Measurements from ENCODE around the gene MYO5A.
A peak's percentile ranks its signal among the peaks of the same experiment; 100 is the strongest.

Gene MYO5A

GRCh38 chr15:52277575-52277974, 251.1 kb downstream of the MYO5A start:
- TF ChIP-seq CTCF (IDR thresholded peaks at IDR 0.05; ENCODE audit: borderline replicate concordance, control extremely low read depth, extremely low read depth, insufficient read depth, missing control alignments) = no peak
- no peak for DNase-seq (ENCODE audit: low spot score)
- in situ Hi-C loops (cut with MboI; ENCODE audit: low sequenced_read_pairs, unreplicated experiment) = no loop called here

- TF ChIP-seq CTCF (IDR thresholded peaks at IDR 0.05; ENCODE audit: borderline replicate concordance, control extremely low read depth, extremely low read depth, insufficient read depth, missing control alignments) = no peak
- DNase-seq (ENCODE audit: low spot score) = no peak
- in situ Hi-C loops (cut with MboI; ENCODE audit: low sequenced_read_pairs, unreplicated experiment) = no loop called here
Measured at GRCh38 chr15:52276256-52276770, 252.4 kb downstream of the MYO5A start.

- no peak for DNase-seq (ENCODE audit: low spot score)
- no peak for TF ChIP-seq CTCF (IDR thresholded peaks at IDR 0.05; ENCODE audit: borderline replicate concordance, control extremely low read depth, extremely low read depth, insufficient read depth, missing control alignments)
- in situ Hi-C loops (cut with MboI; ENCODE audit: low sequenced_read_pairs, unreplicated experiment) = no loop called here
Measured at GRCh38 chr15:52263563-52264282, 265.0 kb downstream of the MYO5A start.

- in situ Hi-C loops (cut with MboI; ENCODE audit: low sequenced_read_pairs, unreplicated experiment) = no loop called here
- no peak for DNase-seq (ENCODE audit: low spot score)
- no peak for TF ChIP-seq CTCF (IDR thresholded peaks at IDR 0.05; ENCODE audit: borderline replicate concordance, control extremely low read depth, extremely low read depth, insufficient read depth, missing control alignments)
Measured at GRCh38 chr15:52262364-52262763, 266.3 kb downstream of the MYO5A start.

- no peak for TF ChIP-seq CTCF (IDR thresholded peaks at IDR 0.05; ENCODE audit: borderline replicate concordance, control extremely low read depth, extremely low read depth, insufficient read depth, missing control alignments)
- DNase-seq (ENCODE audit: low spot score) = peak; percentile 85
- in situ Hi-C loops (cut with MboI; ENCODE audit: low sequenced_read_pairs, unreplicated experiment) = no loop called here
Measured at GRCh38 chr15:52261498-52262242, 267.0 kb downstream of the MYO5A start.

- no peak for TF ChIP-seq CTCF (IDR thresholded peaks at IDR 0.05; ENCODE audit: borderline replicate concordance, control extremely low read depth, extremely low read depth, insufficient read depth, missing control alignments)
- no peak for DNase-seq (ENCODE audit: low spot score)
- in situ Hi-C loops (cut with MboI; ENCODE audit: low sequenced_read_pairs, unreplicated experiment) = no loop called here
Measured at GRCh38 chr15:52261026-52261425, 267.7 kb downstream of the MYO5A start.
